Right lobe of liver (tissue), 4 donors: ENCODE results near the gene TTC17.

Source experiments
- CTCF ChIP-seq, 4 donors: fragments of 200-600 bp in 3 of 4; fragments of 450-650 bp in 1 of 4; IDR thresholded peaks; one replicate each; pipeline versions ENCODE4 v1.5.1 to v1.8.0; 2016 to 2022; ENCODE audit warnings: antibody characterized with exemption in 4 of 4, mild to moderate bottlenecking in 2 of 4
- POLR2A ChIP-seq: fragments of 450-650 bp; IDR thresholded peaks from one replicate; pipeline ENCODE4 v1.6.1; 2017; ENCODE audit warnings: antibody characterized with exemption, mild to moderate bottlenecking
- donor health status: DM: no; HTN: no; CAD: no.
- donor health status: DM: no; HTN: no; CAD: no.
- donor health status: DM: no; HTN: yes; CAD: no.

GRCh38 chr11:43316451-43316850 is 42.3 kb upstream of the TTC17 start:
- TF ChIP-seq CTCF (IDR thresholded peaks at IDR 0.05) (no peak), POLR2A (no peak)
